HG03520 (cell line): Measurements from ENCODE around the gene THEMIS.
A peak's percentile ranks its signal among the peaks of the same experiment; 100 is the strongest.
"Not testable (repeated sequence)": the region's sequence is repeated elsewhere in the genome, so short reads cannot be mapped to it uniquely, and the experiment has no call there.

Experiments used
- ATAC-seq: cut with Tn5 transposase; IDR thresholded peaks from one replicate; pipeline ENCODE4 v1.9.1; 2021; ENCODE audit warnings: mild to moderate bottlenecking, moderate library complexity; ENCODE audit not compliant: unreplicated experiment

The THEMIS gene

GRCh38 chr6:127918506-127919427 lies 17.9 kb upstream of the THEMIS start:
- ATAC-seq: no peak

DNA sequence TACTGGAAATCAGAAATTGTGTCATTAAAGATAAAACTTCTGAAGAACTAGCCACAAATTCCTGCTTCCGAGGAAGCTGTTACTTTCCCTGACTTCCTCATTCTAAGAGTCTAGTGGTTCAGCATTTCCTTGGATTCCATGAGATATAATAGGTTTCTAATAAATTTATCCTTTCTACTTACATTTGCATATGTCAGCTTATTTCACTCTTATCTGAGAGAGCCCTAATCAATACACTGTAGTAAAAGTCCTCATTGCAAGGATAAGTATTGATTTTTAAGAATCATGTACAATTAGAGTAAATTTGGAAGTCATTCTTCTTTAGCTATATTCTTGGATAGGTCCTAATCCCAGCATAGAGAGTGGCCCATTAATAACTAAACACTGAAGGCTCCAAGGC lies 16.9 kb upstream of the THEMIS start:
- ATAC-seq: no peak

GRCh38 chr6:127914240-127914639 lies 13.4 kb upstream of the THEMIS start:
- ATAC-seq: no peak

GRCh38 chr6:127912914-127913313 lies 12.1 kb upstream of the THEMIS start:
- ATAC-seq: no peak

GRCh38 chr6:127907960-127908640 lies 7.2 kb upstream of the THEMIS start:
- ATAC-seq: peak; percentile 54

- ATAC-seq: no peak
These were observed 3.3 kb upstream of the THEMIS start for GRCh38 chr6:127904160-127904559.

GRCh38 chr6:127902933-127903332 lies 2.1 kb upstream of the THEMIS start:
- no peak for ATAC-seq

DNA sequence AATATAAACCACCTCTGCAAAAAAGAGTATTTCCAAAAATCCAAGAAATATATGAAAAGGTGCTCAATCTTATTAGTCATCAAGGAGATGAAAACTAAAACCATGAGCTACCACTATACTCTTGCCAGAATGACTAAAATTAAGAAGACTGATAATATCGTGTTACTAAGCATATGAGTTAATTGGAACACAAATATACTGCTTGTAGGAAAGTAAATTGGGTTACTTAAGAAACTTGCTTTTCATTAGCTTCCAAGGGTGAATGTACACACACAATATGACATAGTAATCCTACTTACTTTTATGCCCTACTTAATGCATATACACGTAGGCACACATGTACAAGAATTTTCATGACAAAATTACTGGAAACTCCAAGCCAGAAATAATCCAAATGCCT lies 3.4 kb downstream of the THEMIS start:
- no peak for ATAC-seq

- no peak for ATAC-seq
These were observed 6.8 kb downstream of the THEMIS start for GRCh38 chr6:127894051-127894450.

DNA sequence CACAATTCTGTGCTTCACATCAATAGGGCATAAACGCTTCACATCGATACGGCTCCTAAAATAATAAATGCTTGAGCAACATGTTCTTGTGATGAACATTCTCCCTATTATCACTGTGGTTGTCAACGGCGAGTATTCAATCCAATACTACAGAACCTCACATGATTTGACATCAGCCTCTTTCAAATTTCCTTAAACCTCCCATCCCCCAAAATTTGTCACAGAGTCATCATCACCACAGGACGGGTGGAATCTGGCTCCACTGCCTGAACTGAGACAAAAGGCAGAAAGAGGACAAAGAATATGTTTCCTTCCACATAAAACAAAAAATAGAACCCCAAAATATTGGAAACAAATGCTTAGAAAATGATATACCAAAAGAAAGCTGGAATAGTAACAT lies 7.3 kb downstream of the THEMIS start:
- no peak for ATAC-seq

DNA sequence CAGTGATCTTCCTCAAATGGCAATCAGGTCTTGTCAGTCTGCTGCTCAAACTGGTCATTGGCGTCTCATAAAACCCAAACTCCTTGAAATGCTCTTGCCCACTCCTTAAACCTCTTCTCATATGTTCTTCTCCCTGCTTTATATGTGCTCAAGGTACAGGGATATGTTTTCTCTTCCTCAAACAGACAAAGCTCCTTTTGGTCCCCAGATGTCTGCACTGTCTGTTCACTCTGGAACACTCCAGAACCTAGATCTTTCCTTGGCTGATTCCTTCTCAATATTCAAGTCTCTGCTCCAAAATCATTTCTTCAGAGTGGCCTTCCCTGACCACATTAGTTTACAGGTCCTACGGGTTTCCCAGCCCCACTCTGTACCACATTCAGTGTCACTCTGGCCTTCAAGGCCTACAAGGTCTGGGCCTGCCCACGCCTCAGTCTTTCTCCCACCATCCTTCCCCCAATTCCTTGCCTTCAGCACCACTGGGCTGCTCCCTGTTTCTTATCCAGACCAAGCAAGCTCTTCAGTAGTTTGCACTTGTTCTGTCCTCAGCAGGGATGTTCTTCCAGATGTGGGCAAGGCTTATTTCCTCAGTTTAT lies 9.0 kb downstream of the THEMIS start:
- ATAC-seq: no peak

- no peak for ATAC-seq
These were observed 14.3 kb downstream of the THEMIS start for GRCh38 chr6:127886603-127887002.

- no peak for ATAC-seq
These were observed 16.7 kb downstream of the THEMIS start for GRCh38 chr6:127884134-127884533.

- not testable (repeated sequence) for ATAC-seq
These were observed 18.9 kb downstream of the THEMIS start for GRCh38 chr6:127881949-127882348.

DNA sequence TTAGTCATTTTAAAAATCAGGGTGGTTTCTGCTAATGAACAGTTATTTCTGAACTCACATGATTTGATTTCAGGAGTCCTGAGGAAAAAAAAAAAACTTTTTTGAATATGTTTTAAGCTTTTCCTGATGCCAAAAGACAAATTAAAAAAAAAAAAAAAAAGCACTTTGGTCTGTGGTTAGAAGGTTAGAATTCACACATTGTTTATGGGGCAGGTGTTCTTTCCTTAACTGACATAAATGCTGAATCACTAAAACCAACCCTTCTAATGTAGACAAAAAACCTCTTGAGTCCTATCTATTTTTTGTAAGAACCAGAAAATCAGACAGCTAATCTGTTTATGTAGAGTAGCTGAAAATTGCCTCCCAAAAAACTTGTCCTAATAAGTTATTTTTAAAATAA lies 20.4 kb downstream of the THEMIS start:
- no peak for ATAC-seq

DNA sequence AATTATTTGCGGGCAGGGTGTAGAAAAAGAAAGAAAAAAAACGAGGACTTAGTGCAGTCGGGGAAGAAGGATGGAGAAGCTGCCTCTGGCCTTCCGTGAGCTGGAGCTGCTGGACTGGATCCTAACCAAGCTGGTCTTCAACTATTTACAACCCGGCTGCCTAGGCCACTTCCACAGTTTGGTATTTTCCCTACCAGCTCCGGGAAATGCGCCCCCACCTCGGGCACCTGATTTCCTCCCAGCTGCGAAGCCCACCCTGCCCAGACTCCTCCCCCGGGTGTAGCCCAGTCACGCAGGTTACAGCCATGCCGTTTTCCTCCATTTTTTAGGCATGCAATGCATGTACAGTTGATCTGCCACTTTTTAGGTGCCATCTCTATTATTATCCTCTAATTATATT lies 21.2 kb downstream of the THEMIS start:
- ATAC-seq: no peak

DNA sequence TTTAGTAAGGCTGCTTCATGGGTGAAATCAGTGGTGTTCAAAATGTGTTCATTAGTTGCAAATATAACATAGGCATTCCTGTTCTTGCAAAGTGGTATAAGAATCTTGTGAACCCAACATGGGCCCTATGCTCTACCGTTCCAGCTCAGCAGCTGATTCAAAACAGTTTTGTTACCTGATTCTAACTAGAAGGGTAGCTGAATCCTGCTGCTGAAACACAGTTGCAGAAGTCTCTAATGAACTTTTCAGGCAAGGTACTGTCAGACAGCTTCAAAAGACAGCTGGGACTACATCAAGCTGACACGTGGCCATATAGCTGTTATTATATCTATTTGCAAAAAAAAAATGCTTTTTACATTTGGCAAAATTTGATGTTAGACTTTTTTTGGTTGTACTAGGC lies 22.7 kb downstream of the THEMIS start:
- ATAC-seq: no peak

DNA sequence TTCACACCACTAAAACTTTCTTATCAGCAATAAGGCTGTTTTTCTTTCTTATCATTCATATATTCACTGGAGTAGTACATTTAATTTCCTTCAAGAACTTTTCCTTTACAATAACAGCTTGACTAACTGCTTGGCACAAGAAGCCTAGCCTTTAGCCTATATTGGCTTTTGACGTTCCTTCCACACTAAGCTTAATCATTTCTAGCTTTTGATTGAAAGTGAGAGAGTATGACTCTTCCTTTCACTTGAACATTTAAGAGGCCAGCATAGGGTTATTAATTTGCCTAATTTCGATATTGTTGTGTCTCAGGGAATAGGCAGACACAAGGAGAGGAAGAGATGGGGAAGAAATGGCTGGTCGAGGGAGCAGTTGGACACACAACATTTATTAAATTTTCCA lies 23.6 kb downstream of the THEMIS start:
- ATAC-seq: peak; percentile 45

GRCh38 chr6:127869772-127870404 lies 31.0 kb downstream of the THEMIS start:
- ATAC-seq: no peak

- no peak for ATAC-seq
These were observed 31.7 kb downstream of the THEMIS start for GRCh38 chr6:127869183-127869582.

GRCh38 chr6:127868338-127868737 lies 32.5 kb downstream of the THEMIS start:
- ATAC-seq: no peak
